Breast epithelium (tissue), 4 donors: ENCODE measurements around the gene IFI27. TPM values are rescaled to one million over a fixed set of nuclear protein-coding genes. Genes with fewer than 3 reads are reported as not detected.

Source experiments
- DNase-seq, 2 donors: peaks; one replicate each; pipeline ENCODE4 v3.0.0-alpha.2; 2019; ENCODE audit warnings: low spot score in 2 of 2
- H3K27ac ChIP-seq, 2 donors: fragments of 200-600 bp; sonication (generic) in 1 of 2; one replicate each; pipeline ENCODE4 v1.5.1; 2016 to 2019; ENCODE audit warnings: mild to moderate bottlenecking in 1 of 2
- H3K27me3 ChIP-seq, 2 donors: fragments of 200-600 bp; sonication (generic) in 1 of 2; one replicate each; pipeline versions ENCODE4 v1.5.1 to v1.6.0; 2017 to 2019; ENCODE audit warnings: control low read depth in 1 of 2, mild to moderate bottlenecking in 1 of 2
- H3K36me3 ChIP-seq: fragments of 200-600 bp; one replicate; pipeline ENCODE4 v1.5.1; 2019
- H3K4me1 ChIP-seq, 2 donors: fragments of 200-600 bp; sonication (generic); one replicate each; pipeline ENCODE4 v1.5.1; 2016 to 2019; ENCODE audit warnings: control low read depth in 1 of 2
- H3K4me3 ChIP-seq, 3 donors: fragments of 200-600 bp; sonication (generic); 1 replicate in 2 of 3; 2 replicates in 1 of 3; pipeline ENCODE4 v1.5.1; 2016 to 2019; ENCODE audit warnings: mild to moderate bottlenecking in 3 of 3, moderate library complexity in 2 of 3
- H3K9me3 ChIP-seq, 2 donors: fragments of 200-600 bp; sonication (generic) in 1 of 2; one replicate each; pipeline ENCODE4 v1.5.1; 2016 to 2019; ENCODE audit warnings: control low read depth in 1 of 2
- POLR2A ChIP-seq: fragments of 450-650 bp; IDR thresholded peaks from one replicate; pipeline ENCODE4 v1.6.1; 2016; ENCODE audit warnings: antibody characterized with exemption, mild to moderate bottlenecking, moderate library complexity
- POLR2AphosphoS5 ChIP-seq, 3 donors: sonication (generic); formaldehyde crosslinking; IDR thresholded peaks; one replicate each; pipeline ENCODE4 v1.6.1; 2017; ENCODE audit warnings: antibody characterized with exemption in 3 of 3
- intact Hi-C: fragments of 100-400 bp; cut with DNase I; formaldehyde crosslinking; loops from one replicate; pipeline ENCODE4 v1.15.1; 2023; ENCODE audit warnings: low total_unique reads
- total RNA-seq, 3 donors: library from RNA; depleted of rRNA; stranded (reverse); fragments of >200 nt; gene quantifications; one replicate each; pipeline ENCODE4 v1.1.0, GENCODE V29; 2016
- TF ChIP-seq, protein P1 (sequence below), 3 donors: fragments of 450-650 bp; IDR thresholded peaks; one replicate each; pipeline ENCODE4 v1.5.1; 2016 to 2017; ENCODE audit warnings: antibody characterized with exemption in 3 of 3, mild to moderate bottlenecking in 3 of 3, moderate library complexity in 3 of 3

IFI27 gene
- total RNA-seq, 3 donors from 2014 or later = 101 to 196 (median 160) TPM

DNA sequence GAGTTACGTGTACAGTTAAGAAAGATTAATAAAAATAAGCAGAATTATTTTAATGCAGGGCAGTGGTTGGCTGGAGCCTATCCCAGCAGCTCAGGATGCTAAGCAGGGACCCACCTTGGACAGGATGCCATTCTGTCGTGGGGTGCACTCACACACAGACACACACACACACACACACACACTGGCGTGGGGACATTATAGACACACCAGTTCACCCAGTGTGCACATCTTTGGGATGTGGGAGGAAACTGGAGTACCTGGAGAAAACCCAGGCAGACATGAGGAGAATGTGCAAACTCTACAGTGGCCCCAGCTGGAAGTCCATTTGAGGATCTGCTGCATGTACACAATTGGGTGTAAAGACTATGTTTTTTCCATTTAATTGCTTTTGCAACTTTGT, 31.7 kb downstream of the IFI27 start:
- no peak for DNase-seq
- Histone ChIP-seq H3K27ac (no peak overlapping the region), H3K36me3 (no peaks in the 10 kb centered on the region), H3K4me1 (no peaks in the 10 kb centered on the region), H3K4me3 (no peak overlapping the region), H3K27me3 (no peaks in the 10 kb centered on the region), H3K9me3 (no peaks in the 10 kb centered on the region)
- no peak for TF ChIP-seq POLR2AphosphoS5 (IDR thresholded peaks at IDR 0.05)
- TF ChIP-seq, protein P1, sequence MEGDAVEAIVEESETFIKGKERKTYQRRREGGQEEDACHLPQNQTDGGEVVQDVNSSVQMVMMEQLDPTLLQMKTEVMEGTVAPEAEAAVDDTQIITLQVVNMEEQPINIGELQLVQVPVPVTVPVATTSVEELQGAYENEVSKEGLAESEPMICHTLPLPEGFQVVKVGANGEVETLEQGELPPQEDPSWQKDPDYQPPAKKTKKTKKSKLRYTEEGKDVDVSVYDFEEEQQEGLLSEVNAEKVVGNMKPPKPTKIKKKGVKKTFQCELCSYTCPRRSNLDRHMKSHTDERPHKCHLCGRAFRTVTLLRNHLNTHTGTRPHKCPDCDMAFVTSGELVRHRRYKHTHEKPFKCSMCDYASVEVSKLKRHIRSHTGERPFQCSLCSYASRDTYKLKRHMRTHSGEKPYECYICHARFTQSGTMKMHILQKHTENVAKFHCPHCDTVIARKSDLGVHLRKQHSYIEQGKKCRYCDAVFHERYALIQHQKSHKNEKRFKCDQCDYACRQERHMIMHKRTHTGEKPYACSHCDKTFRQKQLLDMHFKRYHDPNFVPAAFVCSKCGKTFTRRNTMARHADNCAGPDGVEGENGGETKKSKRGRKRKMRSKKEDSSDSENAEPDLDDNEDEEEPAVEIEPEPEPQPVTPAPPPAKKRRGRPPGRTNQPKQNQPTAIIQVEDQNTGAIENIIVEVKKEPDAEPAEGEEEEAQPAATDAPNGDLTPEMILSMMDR (IDR thresholded peaks at IDR 0.05) = no peak
- no peak for TF ChIP-seq POLR2A
- intact Hi-C loops = no loop called here

DNA sequence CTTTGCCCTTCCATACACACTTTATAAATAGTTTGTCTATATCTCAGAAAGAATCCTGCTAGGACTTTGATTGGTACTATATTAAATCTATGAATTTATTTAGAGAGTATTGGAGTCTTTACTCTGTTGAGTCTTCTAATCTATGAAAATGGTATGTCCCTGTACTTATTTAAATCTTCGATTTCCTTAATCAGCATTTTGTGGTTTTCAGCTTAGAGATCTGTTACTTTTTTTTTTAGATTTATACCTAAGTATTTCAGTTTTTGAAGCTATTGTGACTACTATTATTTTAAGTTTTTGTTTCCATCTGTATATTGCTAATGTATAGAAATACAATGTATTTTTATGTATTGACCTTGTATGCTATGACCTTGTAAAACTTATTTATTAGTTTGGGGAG, 32.3 kb downstream of the IFI27 start:
- Histone ChIP-seq H3K4me3 (no peak overlapping the region), H3K9me3 (no peaks in the 10 kb centered on the region), H3K36me3 (no peaks in the 10 kb centered on the region), H3K4me1 (no peaks in the 10 kb centered on the region), H3K27me3 (no peaks in the 10 kb centered on the region), H3K27ac (no peak overlapping the region)
- intact Hi-C loops = no loop called here
- TF ChIP-seq, protein P1 (IDR thresholded peaks at IDR 0.05) = no peak
- TF ChIP-seq POLR2A (no peak), POLR2AphosphoS5 (IDR thresholded peaks at IDR 0.05) (no peak)
- no peak for DNase-seq

GRCh38 chr14:94143239-94143638, 32.7 kb downstream of the IFI27 start:
- intact Hi-C loops = no loop called here
- Histone ChIP-seq H3K27ac (no peak overlapping the region), H3K27me3 (no peaks in the 10 kb centered on the region), H3K36me3 (no peaks in the 10 kb centered on the region), H3K4me3 (no peak overlapping the region), H3K4me1 (no peaks in the 10 kb centered on the region), H3K9me3 (no peaks in the 10 kb centered on the region)
- no peak for TF ChIP-seq POLR2AphosphoS5 (IDR thresholded peaks at IDR 0.05)
- no peak for TF ChIP-seq POLR2A
- TF ChIP-seq, protein P1 (IDR thresholded peaks at IDR 0.05) = no peak
- DNase-seq = no peak

- no peak overlapping the region for H3K4me3 ChIP-seq
- H3K27me3 ChIP-seq = no peaks in the 10 kb centered on the region
- H3K36me3 ChIP-seq = no peaks in the 10 kb centered on the region
- no peak overlapping the region for H3K27ac ChIP-seq
- no peaks in the 10 kb centered on the region for H3K9me3 ChIP-seq
- no peaks in the 10 kb centered on the region for H3K4me1 ChIP-seq
- DNase-seq = no peak
- intact Hi-C loops = no loop called here
- TF ChIP-seq POLR2A = no peak
- TF ChIP-seq, protein P1 (IDR thresholded peaks at IDR 0.05) = no peak
- TF ChIP-seq POLR2AphosphoS5 (IDR thresholded peaks at IDR 0.05) = no peak
Measured at GRCh38 chr14:94143711-94144110, 33.2 kb downstream of the IFI27 start.

GRCh38 chr14:94144765-94145164, 34.2 kb downstream of the IFI27 start:
- Histone ChIP-seq H3K4me1 (no peaks in the 10 kb centered on the region), H3K27me3 (no peaks in the 10 kb centered on the region), H3K27ac (no peak overlapping the region), H3K4me3 (no peak overlapping the region), H3K36me3 (no peaks in the 10 kb centered on the region), H3K9me3 (no peaks in the 10 kb centered on the region)
- DNase-seq = no peak
- intact Hi-C loops = loop anchor here (5.0 kb wide), 1 partner anchor 63 kb away; no protein-coding TSS in a partner anchor
- TF ChIP-seq, protein P1 (IDR thresholded peaks at IDR 0.05) = no peak
- TF ChIP-seq POLR2AphosphoS5 (IDR thresholded peaks at IDR 0.05) (no peak), POLR2A (no peak)
